Neural progenitor cell (in vitro differentiated cells): ENCODE data around the gene AP2B1. TPM values are rescaled to one million over a fixed set of nuclear protein-coding genes. Genes with fewer than 3 reads are reported as not detected.
A peak's percentile ranks its signal among the peaks of the same experiment; 100 is the strongest.

Source experiments
- DNase-seq: peaks from one replicate; pipeline ENCODE4 v3.0.0-alpha.2; 2016; ENCODE audit warnings: low spot score
- H2AFZ ChIP-seq: fragments of 200-600 bp; sonication (generic); replicated peaks from 2 replicates; pipeline ENCODE4 v1.6.1; 2016; ENCODE audit warnings: antibody characterized with exemption
- H3F3A ChIP-seq: fragments of 200-600 bp; sonication (generic); 2 replicates; pipeline ENCODE4 v1.6.1; 2016; ENCODE audit warnings: antibody characterized with exemption, low read depth
- H3K27ac ChIP-seq: fragments of 200-600 bp; sonication (generic); 2 replicates; pipeline ENCODE4 v1.5.1; 2016; ENCODE audit warnings: mild to moderate bottlenecking
- H3K27me3 ChIP-seq: fragments of 200-600 bp; sonication (generic); 2 replicates; pipeline ENCODE4 v1.6.1; 2016; ENCODE audit warnings: mild to moderate bottlenecking, moderate library complexity
- H3K36me3 ChIP-seq: fragments of 200-600 bp; sonication (generic); 2 replicates; pipeline ENCODE4 v1.5.1; 2016
- H3K4me1 ChIP-seq: fragments of 200-600 bp; sonication (generic); 2 replicates; pipeline ENCODE4 v1.6.1; 2016; ENCODE audit warnings: mixed run types
- H3K4me2 ChIP-seq: fragments of 200-600 bp; sonication (generic); 2 replicates; pipeline ENCODE4 v1.6.1; 2016
- H3K4me3 ChIP-seq: fragments of 200-600 bp; sonication (generic); 2 replicates; pipeline ENCODE4 v1.5.1; 2016
- H3K79me2 ChIP-seq: fragments of 200-600 bp; sonication (generic); 2 replicates; pipeline ENCODE4 v1.6.1; 2016; ENCODE audit warnings: low read depth
- H3K9ac ChIP-seq: fragments of 200-600 bp; sonication (generic); 2 replicates; pipeline ENCODE4 v1.6.1; 2016
- H3K9me3 ChIP-seq: fragments of 200-600 bp; sonication (generic); 2 replicates; pipeline ENCODE4 v1.5.1; 2016; ENCODE audit warnings: low read depth
- H4K20me1 ChIP-seq: fragments of 200-600 bp; sonication (generic); 2 replicates; pipeline ENCODE4 v1.6.1; 2016; ENCODE audit warnings: low read depth
- H3K27ac Mint-ChIP-seq: 3 replicates; pipeline ENCODE4 v1.8.0; 2021; ENCODE audit warnings: mixed read lengths
- H3K27me3 Mint-ChIP-seq: 2 replicates; pipeline ENCODE4 v1.8.0; 2022; ENCODE audit warnings: low read depth, mild to moderate bottlenecking, inconsistent platforms, moderate library complexity, mixed read lengths; ENCODE audit not compliant: insufficient read depth
- H3K36me3 Mint-ChIP-seq: 3 replicates; pipeline ENCODE4 v1.8.0; 2021; ENCODE audit warnings: mixed read lengths
- H3K4me1 Mint-ChIP-seq: 3 replicates; pipeline ENCODE4 v1.8.0; 2021; ENCODE audit warnings: mixed read lengths
- H3K4me3 Mint-ChIP-seq: 3 replicates; pipeline ENCODE4 v1.8.0; 2021; ENCODE audit warnings: mild to moderate bottlenecking, moderate library complexity, mixed read lengths
- H3K9me3 Mint-ChIP-seq: 3 replicates; pipeline ENCODE4 v1.8.0; 2020; ENCODE audit warnings: mixed read lengths
- EZH2 ChIP-seq: fragments of 200-600 bp; sonication (generic); IDR thresholded peaks from 2 replicates; pipeline ENCODE4 v1.6.1; 2017; ENCODE audit warnings: antibody characterized with exemption, mild to moderate bottlenecking, moderate library complexity
- EZH2phosphoT487 ChIP-seq: fragments of 200-600 bp; sonication (generic); IDR thresholded peaks from 2 replicates; pipeline ENCODE4 v1.6.1; 2017; ENCODE audit warnings: antibody characterized with exemption
- total RNA-seq: library from RNA; depleted of rRNA; stranded (reverse); fragments of >200 nt; gene quantifications from 2 replicates; pipeline ENCODE4 v1.2.3, GENCODE V29; 2015; ENCODE audit warnings: low replicate concordance
- TF ChIP-seq, protein P1 (sequence below): fragments of 200-600 bp; sonication (generic); IDR thresholded peaks from 2 replicates; pipeline ENCODE4 v1.5.1; 2017; ENCODE audit warnings: antibody characterized with exemption, mild to moderate bottlenecking

AP2B1 gene
- total RNA-seq, 1 donor from 2014 or later: 125 TPM

DNA sequence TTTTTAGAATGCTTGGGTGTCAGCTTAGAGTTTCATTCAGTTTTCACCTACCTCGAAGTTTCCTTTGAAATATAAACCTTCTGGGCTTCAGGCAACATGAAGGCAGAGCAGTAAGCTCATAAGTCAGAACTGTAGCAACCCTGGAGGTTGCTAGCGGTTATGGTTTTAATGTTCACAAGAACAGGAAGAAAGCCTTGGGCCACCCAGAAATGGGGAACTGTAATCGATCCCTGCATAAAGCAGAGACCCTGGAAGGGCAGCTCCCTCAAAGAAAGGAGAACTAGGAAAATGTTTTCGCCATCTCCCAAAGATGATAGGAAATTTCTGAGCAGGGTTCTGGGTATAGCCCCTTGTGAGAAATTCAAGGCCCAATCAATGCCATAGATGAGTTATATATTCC lies 96.5 kb downstream of the AP2B1 start:
- Histone ChIP-seq H3K4me2 (peak overlapping the region; percentile 1), H3K79me2 (no peaks in the 10 kb centered on the region), H3K4me1 (peaks cover 19% of the 10 kb centered on the region), H2AFZ (no peak overlapping the region), H3K4me3 (no peak overlapping the region), H4K20me1 (peaks cover 14% of the 10 kb centered on the region), H3K27me3 (no peaks in the 10 kb centered on the region), H3K9ac (no peak overlapping the region), H3K9me3 (no peaks in the 10 kb centered on the region), H3K27ac (no peak overlapping the region), H3F3A (peaks cover 15% of the 10 kb centered on the region), H3K36me3 (peaks cover 2% of the 10 kb centered on the region)
- H3K27ac Mint-ChIP-seq: no peak overlapping the region
- H3K36me3 Mint-ChIP-seq: peaks cover 27% of the 10 kb centered on the region
- no peaks in the 10 kb centered on the region for H3K4me1 Mint-ChIP-seq
- no peak for DNase-seq
- no peak for TF ChIP-seq EZH2phosphoT487
- no peak for TF ChIP-seq EZH2
- TF ChIP-seq, protein P1, sequence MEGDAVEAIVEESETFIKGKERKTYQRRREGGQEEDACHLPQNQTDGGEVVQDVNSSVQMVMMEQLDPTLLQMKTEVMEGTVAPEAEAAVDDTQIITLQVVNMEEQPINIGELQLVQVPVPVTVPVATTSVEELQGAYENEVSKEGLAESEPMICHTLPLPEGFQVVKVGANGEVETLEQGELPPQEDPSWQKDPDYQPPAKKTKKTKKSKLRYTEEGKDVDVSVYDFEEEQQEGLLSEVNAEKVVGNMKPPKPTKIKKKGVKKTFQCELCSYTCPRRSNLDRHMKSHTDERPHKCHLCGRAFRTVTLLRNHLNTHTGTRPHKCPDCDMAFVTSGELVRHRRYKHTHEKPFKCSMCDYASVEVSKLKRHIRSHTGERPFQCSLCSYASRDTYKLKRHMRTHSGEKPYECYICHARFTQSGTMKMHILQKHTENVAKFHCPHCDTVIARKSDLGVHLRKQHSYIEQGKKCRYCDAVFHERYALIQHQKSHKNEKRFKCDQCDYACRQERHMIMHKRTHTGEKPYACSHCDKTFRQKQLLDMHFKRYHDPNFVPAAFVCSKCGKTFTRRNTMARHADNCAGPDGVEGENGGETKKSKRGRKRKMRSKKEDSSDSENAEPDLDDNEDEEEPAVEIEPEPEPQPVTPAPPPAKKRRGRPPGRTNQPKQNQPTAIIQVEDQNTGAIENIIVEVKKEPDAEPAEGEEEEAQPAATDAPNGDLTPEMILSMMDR: no peak
- H3K27me3 Mint-ChIP-seq: peaks cover 4% of the 10 kb centered on the region
- no peaks in the 10 kb centered on the region for H3K9me3 Mint-ChIP-seq
- H3K4me3 Mint-ChIP-seq: no peak overlapping the region

DNA sequence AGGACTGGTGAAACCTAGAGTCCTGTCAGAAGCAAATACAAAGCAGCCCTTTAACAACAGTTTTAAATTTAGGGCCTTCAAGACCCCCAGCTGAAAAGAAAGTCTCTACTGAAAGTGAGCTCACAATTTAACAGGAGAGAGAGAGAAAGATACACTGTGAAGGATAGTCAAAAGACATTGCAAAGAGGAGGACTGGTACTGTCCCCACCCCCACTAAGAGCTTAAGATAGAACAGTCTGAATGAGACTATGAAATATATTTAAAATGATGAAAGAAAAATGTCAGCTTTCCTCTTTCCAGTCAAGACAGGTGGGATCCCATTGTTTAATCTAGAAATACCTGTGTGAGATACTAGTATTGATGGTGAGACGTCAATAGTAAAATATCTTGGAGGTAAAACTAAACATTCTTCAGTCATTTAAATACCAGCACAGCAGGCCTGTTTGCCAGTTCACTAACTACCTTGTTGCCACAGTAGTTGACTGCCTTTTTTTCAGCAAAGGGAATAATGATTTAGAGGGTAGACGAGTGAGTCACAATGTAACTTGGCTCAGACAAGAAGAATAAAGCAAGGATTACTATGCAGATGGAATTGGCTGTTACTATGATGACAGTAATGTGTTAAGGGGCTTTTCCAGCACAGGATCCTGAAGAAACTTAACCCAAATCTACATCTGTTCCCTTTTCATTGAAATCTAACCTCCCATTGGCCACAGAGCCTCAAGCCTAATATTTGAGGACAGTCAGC lies 97.1 kb downstream of the AP2B1 start:
- Mint-ChIP-seq H3K27me3 (peaks cover 4% of the 10 kb centered on the region), H3K9me3 (no peaks in the 10 kb centered on the region), H3K36me3 (peaks cover 27% of the 10 kb centered on the region), H3K4me3 (no peak overlapping the region), H3K27ac (no peak overlapping the region), H3K4me1 (no peaks in the 10 kb centered on the region)
- no peak for TF ChIP-seq EZH2phosphoT487
- TF ChIP-seq, protein P1: no peak
- TF ChIP-seq EZH2: no peak
- Histone ChIP-seq H3K4me2 (peak overlapping the region; percentile 1), H4K20me1 (peaks cover 9% of the 10 kb centered on the region), H3F3A (peaks cover 15% of the 10 kb centered on the region), H3K4me3 (no peak overlapping the region), H3K36me3 (no peaks in the 10 kb centered on the region), H3K9ac (no peak overlapping the region), H3K79me2 (no peaks in the 10 kb centered on the region), H3K27ac (no peak overlapping the region), H3K9me3 (no peaks in the 10 kb centered on the region), H2AFZ (no peak overlapping the region), H3K27me3 (no peaks in the 10 kb centered on the region), H3K4me1 (peaks cover 19% of the 10 kb centered on the region)
- peak; percentile 52 for DNase-seq

DNA sequence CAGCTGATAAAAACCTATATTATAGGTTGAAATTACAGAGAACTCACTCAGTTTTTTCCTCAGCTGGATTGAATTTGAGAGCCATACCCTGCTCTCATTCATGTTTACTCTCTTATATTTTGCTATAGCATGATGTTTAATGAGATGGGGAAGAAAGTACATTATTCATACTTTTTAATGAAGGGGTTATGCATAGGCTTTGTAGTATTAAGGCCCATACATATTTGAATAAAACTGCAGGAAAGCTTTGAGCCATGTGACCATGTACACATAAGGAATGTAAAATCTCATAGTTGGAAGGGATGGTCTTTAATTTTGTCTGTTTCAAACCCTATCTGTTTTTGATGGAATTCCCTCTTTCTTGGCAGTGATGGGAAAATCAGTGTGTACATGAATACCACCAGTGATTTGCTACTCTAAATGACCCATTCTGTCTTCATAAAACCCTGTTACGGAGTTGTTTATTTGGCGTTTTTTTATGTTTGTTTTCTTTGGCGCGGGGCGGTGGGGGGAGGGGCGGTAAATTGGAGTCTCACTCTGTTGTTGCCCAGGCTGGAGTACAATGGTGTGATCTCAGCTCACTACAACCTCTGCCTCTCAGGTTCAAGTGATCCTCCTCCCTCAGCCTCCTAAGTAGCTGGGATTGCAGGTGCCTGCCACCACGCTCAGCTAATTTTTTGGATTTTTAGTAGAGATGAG lies 105.5 kb downstream of the AP2B1 start:
- H3K27me3 Mint-ChIP-seq: peaks cover 3% of the 10 kb centered on the region
- no peaks in the 10 kb centered on the region for H3K9me3 Mint-ChIP-seq
- Histone ChIP-seq H2AFZ (no peak overlapping the region), H3K9ac (no peak overlapping the region), H4K20me1 (peaks cover 17% of the 10 kb centered on the region), H3K4me3 (no peak overlapping the region), H3K27me3 (no peaks in the 10 kb centered on the region), H3K36me3 (no peaks in the 10 kb centered on the region), H3F3A (no peaks in the 10 kb centered on the region), H3K9me3 (no peaks in the 10 kb centered on the region), H3K4me1 (peaks cover 6% of the 10 kb centered on the region), H3K79me2 (no peaks in the 10 kb centered on the region), H3K27ac (no peak overlapping the region), H3K4me2 (no peak overlapping the region)
- H3K27ac Mint-ChIP-seq: no peak overlapping the region
- peaks cover 26% of the 10 kb centered on the region for H3K36me3 Mint-ChIP-seq
- DNase-seq: no peak
- no peak overlapping the region for H3K4me3 Mint-ChIP-seq
- TF ChIP-seq EZH2phosphoT487 (no peak), EZH2 (no peak)
- TF ChIP-seq, protein P1: no peak
- no peaks in the 10 kb centered on the region for H3K4me1 Mint-ChIP-seq
